HG02938 (cell line): Measurements from ENCODE around the gene FGFRL1.
A peak's percentile ranks its signal among the peaks of the same experiment; 100 is the strongest.
"Not testable (repeated sequence)": the region's sequence is repeated elsewhere in the genome, so short reads cannot be mapped to it uniquely, and the experiment has no call there.

Source experiments
- ATAC-seq: cut with Tn5 transposase; IDR thresholded peaks from one replicate; pipeline ENCODE4 v1.9.1; 2021; ENCODE audit warnings: mild to moderate bottlenecking, moderate library complexity; ENCODE audit not compliant: unreplicated experiment

Gene FGFRL1

DNA sequence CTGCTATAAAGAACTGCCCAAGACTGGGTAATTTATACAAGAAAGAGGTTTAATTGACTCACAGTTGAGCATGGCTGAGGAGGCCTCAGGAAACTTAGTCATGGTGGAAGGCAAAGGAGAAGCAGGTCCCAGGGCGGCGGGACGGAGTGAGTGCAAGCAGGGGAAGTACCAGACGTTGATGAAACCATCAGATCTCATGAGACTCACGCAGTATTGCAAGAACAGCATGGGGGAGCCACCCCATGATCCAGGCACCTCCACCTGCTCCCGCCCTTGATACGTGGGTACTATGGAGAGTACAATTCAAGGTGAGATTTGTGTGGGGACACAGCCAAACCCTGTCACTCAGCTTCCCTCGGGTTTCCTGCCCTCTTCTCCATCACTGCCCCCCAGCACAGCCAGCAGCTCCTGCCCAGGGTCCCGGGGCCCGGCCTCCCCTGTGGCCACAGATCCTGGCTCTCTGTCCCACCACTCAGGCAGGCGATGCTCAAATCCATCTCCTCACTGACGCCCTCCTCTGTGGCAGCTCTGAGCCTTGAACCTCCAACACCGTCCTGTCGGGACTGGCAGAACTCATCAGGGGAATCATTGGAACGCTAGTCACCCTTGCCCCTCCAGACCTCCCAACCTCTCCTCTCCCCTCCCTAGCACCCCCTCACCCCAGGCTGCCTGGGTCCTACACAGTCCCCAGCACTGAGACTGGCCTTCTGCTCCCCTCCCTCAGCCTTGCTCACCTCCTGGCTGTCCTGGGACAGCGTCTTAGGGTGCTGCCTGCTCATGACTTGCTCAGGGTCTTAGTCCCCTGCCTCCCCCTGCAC is 37.6 kb downstream of the FGFRL1 start:
- no peak for ATAC-seq

DNA sequence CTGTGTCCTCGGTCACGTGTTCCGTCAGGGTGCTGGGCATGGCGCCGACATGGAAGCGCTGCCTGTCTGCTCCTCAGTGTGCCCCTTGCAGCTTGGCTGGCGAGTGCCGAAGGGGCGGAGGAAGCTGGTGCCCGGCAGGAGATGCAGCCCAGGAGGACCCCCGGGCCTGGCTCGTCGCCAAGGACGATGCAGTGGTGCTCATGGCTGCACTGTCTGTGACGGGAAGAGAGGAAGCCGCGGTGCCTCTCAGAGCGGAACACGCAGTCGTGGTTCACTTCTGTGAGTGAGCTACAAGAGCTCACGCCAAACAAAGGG is 38.1 kb downstream of the FGFRL1 start:
- no peak for ATAC-seq

DNA sequence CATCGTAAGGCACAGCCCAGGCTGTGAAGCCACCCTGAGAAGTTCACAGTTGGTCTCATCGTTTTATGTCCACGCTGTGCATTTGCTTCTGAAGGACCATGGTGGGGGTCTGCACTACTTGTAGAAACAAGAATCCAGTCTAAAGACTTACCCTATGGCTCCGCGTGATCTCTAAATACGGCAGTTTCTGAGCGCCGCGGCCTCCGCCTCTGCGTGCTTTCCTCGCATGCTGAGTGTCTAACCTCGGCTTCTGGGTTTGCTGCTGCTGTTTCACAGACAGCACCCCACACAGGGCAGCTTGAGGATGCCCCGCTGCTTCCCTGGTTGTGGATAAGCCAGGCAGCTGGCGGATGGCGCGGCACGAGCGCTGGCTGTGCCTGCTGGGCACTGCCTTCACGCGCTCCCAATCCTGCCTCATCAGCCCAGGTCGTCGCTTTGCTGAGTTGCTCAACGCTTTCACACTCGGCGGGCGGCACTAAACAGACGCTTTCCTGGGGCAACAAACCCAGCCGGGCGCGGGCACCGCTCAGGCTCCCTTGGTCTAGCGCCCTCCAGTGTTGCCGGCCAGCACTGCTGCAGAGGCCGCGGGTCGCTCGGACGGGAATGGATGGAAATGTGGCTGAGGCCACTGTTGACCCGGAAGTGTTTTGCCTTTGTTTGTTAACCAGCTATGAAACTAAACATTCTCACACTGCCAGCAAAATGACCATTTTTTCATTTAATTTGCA is 39.2 kb downstream of the FGFRL1 start:
- ATAC-seq: no peak

DNA sequence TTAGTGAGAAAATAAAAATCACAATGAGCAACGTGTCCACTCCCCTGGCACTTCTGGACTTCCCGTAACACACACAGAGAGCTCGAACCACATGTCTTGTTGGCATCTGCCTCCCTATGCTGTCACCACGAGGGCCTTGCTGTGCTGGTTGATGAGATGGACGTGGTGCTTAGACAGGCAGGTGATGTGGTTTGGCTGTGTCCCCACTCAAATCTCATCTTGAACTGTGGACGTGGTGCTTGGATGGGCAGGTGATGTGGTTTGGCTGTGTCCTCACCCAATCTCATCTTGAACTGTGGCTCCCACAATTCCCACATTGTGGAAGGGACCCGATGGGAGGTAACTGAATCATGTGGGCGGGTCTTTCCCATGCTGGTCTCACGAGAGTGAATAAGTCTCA is 40.0 kb downstream of the FGFRL1 start:
- no peak for ATAC-seq

DNA sequence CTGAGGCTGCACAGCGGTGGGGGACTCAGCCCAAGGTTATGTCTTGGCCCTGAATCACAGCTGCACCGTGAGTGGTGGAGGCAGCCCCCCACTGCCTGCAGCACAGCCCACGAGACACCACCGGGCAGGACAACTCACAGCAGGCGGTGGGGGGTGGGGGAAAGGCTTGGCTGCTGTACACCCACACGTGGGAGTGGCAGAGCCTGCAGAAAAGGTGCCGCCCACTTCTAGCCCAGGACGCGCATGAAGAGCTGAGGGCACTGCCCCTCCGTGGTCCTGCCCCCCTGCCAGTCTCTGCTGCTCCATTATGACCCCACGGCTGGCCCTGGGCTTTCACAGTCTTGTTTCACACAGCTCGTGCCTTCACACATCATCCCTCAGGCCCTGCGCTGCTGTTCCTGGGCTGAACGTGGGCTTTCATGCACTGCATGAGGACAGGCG is 40.8 kb downstream of the FGFRL1 start:
- ATAC-seq: no peak

DNA sequence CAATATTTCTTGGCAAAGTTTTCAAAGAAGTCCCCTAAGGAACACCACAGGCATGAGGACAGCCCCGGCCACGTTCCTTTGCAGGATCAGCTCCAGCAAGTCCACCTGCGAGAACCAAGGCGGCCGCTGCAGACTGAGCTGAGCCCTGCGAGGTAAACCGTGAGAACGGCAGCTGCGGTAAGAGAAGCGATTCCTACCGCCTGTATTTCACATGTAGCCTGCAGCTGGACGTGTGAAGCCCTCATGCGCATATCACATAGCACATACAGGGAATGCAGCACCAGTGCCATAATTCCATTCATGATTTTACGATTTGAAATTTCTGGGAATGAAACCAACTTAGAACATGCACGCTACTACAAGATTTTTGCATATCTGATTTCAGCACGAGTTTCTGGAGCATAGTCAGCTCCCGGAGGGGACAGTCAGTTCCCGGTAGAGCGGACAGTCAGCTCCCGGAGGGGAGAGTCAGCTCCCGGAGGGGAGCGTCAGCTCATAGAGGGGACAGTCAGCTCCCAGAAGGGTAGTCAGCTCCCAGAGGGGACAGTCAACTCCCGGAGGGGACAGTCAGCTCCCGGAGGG is 41.7 kb downstream of the FGFRL1 start:
- no peak for ATAC-seq

DNA sequence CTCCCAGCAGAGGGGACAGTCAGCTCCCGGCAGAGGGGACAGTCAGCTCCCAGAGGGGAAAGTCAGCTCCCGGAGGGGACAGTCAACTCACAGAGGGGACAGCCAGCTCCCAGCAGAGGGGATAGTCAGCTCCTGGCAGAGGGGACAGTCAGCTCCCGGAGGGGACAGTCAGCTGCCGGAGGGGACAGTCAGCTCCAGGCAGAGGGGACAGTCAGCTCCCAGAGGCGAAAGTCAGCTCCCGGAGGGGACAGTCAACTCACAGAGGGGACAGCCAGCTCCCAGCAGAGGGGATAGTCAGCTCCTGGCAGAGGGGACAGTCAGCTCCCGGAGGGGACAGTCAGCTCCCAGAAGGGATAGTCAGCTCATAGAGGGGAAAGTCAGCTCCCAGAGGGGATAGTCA is 42.5 kb downstream of the FGFRL1 start:
- ATAC-seq: not testable (repeated sequence)

DNA sequence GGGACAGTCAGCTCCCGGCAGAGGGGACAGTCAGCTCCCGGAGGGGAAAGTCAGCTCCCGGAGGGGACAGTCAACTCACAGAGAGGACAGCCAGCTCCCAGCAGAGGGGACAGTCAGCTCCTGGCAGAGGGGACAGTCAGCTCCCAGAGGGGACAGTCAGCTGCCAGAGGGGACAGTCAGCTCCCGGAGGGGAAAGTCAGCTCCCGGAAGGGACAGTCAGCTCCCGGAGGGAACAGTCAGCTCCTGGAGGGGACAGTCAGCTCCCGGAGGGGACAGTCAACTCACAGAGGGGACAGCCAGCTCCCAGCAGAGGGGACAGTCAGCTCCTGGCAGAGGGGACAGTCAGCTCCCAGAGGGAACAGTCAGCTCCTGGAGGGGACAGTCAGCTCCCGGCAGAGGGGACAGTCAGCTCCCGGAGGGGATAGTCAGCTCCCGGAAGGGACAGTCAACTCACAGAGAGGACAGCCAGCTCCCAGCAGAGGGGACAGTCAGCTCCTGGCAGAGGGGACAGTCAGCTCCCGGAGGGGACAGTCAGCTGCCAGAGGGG is 43.3 kb downstream of the FGFRL1 start:
- ATAC-seq: not testable (repeated sequence)

DNA sequence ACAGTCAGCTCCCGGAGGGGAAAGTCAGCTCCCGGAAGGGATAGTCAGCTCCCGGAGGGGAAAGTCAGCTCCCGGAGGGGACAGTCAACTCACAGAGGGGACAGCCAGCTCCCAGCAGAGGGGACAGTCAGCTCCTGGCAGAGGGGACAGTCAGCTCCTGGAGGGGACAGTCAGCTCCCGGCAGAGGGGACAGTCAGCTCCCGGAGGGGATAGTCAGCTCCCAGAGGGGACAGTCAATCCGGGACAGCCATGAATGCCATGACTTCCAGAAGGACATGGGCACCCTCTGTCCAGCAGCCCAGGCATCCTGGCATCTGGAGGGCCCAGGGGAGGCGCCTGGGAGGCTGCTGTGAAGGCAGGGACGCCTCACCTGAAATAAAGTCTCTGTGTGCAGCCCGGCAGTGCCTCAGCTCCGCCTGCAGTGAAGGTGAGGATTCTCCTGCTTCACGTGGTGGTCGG is 43.8 kb downstream of the FGFRL1 start:
- not testable (repeated sequence) for ATAC-seq

DNA sequence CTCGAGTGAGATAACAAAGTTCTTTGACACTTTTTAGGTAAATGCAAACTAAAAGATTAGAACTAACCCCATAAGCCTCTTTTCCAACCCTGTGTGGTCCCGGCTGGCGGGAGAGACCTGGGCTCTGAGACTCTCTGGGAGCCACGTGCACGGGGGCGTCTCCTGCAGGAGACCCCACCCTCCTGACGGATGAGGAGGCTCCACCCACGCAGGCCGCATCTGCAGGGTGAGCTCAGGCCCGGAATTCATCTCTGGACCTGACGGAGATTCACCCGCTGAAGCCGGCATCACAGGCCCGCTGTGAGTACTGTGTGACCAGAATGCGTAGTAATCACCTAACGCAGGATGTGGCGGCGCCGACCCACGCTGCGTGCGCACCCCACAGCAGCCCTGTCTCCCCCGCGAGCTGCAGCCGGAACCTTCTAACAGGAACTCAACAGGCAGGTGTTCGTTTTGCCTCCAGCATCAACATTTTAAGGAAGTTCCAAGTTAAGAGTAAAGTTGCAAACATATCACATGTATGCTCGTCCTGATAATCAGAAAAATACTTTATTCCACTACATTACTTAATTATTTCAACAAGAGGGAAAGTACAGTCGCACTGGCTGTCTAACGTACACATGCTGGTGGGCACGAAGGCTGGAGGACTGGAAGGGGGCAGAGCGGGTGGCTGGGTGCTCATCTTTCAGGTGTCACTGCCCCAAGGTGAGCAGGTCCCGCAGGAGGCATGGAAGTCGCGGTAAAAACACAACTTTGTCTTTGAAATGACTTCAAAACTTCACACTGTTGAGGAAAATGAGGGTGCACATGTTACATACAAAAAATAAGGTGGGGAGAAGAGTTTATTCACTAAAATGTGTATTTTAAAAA is 44.5 kb downstream of the FGFRL1 start:
- peak; percentile 75 for ATAC-seq

DNA sequence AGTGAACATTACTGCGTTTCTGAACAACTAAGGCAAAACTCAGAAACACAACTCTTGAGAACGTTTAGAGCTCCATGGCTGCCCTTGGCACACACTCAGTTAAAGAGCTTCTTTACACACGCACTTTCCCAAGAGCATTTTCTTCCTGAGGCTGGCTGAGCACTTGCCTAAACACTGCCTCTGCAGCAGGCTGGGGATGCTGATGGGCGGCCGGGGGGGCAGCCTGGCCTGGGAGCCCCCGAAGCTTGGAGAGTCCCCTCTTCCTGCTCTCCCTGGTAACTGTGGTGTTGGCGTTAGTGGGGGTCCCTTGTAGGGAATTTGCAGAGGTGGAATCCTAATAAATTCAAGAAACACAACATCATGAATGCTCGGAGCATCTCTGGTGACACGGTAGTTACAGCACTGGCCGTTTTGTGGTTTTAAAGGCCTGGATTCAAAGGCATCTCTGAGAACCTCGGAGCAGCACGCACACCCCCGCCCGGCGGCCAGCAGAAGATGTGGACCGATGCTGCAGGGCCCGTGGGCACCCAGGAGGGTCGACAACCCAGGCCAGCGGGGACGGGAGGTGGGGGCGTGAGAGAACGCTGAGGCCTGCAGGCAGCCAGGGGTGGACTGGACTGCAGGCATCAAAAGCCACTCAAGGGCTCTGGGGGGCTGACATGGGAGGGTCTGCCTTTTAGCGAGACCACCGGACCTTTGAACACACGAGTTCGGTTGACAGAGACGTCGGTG is 45.4 kb downstream of the FGFRL1 start:
- no peak for ATAC-seq

DNA sequence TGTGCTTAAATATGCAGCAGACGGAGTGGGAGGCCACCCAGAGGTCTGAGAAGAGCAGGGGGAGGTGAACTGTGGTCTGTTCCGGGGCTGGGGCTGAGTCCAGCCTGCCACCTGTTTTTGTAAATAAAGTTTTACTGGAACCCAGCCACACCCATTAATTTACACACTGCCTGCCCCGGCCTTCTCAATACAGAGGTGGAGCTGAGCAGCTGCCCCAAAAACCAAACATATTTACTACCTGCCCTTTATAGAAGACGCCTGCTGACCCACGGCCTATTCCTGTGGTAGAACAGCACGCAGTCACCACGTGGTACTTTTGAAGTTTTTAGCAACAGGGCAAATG is 45.9 kb downstream of the FGFRL1 start:
- ATAC-seq: no peak

DNA sequence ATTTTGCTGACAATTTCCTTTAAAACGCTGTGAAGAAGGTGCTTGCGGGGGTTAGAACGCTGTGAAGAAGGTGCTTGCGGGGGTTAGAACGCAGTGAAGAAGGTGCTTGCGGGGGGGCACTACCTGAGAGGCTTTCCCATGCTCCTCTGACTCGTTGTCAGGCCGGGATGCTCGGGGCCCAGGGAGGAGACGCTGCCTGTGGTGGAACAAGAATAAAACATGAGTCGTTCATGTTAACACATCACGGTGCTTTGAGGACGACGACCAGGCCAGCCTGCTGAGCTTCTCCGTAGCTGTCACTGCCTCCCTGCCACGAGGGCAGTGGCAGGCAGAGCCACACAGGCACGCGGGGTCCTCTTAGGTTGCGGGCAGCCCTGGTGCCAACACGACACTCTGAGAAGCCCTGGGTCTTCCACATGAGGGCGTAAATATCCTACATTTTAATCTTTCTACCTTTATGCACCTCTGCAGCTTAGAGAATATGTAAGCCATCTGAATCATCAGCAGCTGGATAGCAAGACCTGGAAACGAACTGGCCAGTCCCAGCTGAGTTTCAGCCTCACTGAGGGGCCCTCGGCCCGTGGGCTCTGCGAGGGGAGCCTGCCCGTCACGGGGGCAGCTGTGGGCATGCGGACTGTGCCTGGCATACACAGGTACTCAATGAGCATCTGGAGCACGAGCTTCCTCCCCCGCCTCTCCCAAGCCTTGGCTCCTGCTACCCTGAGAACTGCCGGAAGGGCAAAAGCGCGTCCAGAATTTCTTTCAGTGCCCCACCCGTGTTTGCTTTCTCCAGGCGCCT is 47.0 kb downstream of the FGFRL1 start:
- no peak for ATAC-seq

DNA sequence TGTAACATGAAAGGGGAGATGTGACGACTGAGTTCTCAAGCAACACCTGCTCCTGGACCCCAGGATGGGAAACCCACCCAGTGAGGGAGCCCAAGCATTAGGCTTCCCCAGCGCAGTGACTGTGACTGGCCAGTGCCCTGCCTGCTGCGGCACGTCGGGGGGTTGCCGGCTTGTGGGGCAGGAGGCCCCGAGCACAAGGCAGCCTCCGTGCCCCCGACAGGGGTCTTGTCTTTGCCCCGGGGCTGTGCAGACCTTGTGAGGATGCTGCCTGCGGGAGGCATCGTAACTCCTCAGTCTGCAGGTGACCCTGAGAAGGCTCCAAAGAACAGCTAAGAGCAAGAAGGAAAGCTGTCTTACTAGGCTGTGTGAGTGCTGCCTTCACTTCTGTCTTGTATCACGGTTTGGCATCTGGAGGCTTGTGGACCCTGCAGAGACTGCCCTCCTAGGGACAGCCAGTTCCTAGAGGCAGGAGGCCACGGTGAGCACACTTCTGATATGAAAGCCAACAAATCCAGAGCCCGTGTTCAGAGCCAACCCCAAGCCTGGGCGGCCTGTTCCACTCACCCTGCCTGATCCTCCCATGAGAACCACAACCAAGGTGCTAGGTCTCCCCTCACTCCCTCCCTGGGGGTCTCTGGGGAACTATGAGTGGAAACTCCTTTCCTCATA is 47.7 kb downstream of the FGFRL1 start:
- ATAC-seq: no peak

DNA sequence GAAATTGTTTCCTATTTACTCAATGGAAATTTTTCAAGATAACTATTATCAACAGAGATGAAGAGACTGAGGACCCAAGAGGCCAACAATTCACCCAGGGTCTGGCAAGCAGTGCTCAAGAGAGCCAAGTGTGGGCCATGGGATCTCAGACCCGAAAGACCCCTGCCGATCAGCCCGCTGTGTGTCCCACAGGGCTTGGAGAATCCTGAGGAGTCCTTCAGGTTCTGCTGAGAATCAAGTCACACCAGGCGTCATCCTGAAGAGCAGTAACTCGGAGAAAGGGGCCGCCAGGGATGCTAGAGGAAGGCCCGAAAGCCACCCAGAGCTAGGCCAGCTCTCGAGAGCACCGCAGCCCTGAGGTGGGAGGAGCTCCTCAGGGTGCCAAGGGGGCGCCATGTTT is 48.7 kb downstream of the FGFRL1 start:
- no peak for ATAC-seq

DNA sequence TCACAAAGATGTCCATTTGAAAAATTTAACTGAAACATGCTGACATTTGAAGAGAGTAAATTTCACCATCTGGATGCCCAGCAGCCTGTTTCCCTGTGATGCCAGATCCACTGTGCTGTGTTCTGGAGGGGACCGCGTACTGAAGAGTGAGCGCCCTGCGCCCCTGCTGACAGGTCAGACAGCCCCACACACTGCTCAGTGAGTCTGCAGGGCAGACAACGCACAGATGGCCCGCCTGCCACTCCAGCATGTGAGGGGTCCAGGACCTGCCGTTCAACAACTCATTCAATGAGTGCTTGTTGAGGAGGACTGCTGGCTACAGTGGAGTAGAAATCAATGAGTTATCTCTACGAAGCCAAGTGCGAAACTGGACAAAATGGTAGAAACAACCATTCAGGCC is 49.2 kb downstream of the FGFRL1 start:
- ATAC-seq: no peak

DNA sequence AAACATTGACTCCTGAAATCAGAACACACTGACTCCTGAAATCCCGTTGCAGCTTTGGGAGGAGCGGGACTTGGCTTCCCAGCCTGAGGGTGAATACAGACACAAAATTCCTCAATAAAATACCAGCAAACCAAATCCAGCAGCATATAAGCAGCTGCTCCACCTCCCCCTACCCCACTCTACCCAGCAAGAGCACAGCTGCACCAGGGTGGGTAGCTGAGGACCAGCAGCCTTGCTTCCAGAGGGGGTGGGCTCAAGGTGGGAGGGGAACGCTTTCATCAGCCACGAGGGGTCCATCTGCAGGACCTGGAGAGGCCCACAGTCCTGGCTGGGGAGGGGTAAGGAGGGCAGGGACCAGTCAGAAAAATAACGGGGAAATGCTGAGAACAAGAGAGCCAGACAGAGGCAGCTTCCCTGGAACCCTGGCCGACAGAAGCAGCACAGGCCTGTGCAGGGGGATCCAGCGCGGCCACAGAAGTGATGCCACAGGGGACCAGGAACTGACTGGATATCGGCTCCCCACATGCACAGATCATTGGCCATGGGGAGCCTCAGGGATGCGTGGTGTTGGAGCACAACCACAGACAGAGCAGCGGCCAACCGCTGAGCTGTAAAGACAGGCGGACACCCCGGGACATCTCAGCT is 49.8 kb downstream of the FGFRL1 start:
- ATAC-seq: no peak

DNA sequence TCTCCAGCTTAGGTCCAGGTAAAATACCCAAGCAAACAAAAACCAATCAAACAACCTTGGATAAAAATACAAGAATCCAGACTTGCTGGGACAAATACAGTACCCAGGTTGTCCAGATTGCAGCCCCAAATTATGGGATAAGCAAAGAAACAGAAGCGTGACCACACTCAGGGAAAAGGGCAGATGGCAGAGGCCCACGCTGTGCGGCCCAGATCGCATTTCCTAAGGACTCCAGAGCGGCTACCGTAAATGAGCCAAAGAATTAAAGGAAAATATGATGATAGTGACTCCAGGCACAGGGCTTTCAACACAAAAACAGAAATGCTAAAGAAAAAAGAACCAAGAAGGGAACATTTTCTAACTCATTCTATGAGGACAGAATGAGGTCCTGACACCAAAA is 50.3 kb downstream of the FGFRL1 start:
- no peak for ATAC-seq
